ENCODE data around the gene TXNDC12.
"Not testable (repeated sequence)": the region's sequence is repeated elsewhere in the genome, so short reads cannot be mapped to it uniquely, and the experiment has no call there.

The TXNDC12 gene

DNA sequence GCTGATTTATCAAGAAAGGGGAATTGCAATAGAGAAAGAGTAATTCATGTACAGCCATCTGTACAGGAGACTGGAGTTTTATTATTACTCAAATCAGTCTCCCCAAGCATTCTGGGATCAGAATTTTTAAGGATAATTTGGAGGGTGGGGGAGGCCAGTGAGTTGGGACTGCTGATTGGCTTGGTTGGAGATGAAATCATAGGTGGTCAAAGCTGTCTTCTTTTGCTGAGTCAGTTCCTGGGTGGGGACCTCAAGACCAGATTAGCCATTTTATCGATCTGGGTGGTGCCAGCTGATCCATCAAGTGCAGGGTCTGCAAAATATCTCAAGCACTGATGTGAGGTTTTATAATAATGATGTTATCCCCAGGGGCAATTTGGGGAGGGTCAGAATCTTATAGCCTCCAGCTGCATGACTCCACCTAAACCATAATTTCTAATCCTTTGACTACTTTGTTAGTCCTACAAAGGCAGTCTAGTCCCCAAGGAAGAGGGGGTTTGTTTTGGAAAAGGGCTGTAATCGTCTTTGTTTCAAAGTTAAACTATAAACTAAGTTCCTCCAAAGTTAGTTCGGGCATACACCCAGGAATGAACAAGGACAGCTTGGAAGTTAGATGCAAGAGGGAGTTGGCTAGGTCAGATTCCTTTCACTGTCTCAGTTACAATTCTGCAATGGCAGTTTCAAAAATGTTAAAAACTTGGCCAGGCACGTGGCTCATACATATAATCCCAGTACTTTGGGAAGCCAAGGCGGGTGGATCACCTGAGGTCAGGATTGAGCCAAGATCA is 47.6 kb downstream of the TXNDC12 start:
- no peak for TF ChIP-seq CTCF (IDR thresholded peaks at IDR 0.05; ENCODE audit: control insufficient read depth, extremely low read depth, insufficient read depth)
- DNase-seq (ENCODE audit: low read depth) = no peak
- H3K4me3 ChIP-seq (ENCODE audit: low read depth, low read length) = no peak overlapping the region

DNA sequence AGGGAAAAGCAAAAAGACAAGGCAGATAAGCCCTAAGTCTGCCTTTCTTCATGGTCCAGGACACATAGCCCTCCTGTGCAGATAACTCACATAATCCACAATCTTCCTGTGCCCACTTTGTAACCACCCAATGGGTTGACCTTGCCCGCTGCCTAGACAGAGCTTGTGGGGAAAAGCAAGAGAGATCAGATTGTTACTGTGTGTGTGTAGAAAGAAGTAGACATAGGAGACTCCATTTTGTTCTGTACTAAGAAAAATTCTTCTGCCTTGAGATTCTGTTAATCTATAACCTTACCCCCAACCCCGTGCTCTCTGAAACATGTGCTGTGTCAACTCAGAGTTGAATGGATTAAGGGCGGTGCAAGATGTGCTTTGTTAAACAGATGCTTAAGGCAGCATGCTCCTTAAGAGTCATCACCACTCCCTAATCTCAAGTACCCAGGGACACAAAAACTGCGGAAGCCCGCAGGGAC is 48.9 kb downstream of the TXNDC12 start:
- DNase-seq (ENCODE audit: low read depth); H3K4me3 ChIP-seq (ENCODE audit: low read depth, low read length): not testable (repeated sequence)

GRCh38 chr1:52005548-52005947 is 49.4 kb downstream of the TXNDC12 start:
- H3K4me3 ChIP-seq (ENCODE audit: low read depth, low read length); DNase-seq (ENCODE audit: low read depth): not testable (repeated sequence)

DNA sequence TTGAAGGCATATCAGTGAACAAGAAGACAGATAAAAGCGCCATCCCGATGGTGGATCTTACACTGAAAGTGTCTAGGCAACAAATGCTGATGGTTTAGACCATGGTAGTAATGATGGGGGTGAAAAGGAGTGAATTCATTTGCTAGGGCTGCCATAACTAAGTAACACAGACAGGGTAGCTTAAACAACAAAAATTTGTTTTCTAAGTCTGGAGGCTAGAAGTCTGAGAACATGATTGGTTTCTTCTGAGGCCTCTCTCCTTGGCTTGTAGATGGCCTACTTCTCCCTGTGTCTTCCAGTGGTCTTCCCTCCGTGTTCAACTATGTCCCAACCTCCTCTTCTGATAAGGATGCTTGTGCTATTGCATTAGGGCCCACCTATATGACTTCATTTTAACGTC is 51.1 kb downstream of the TXNDC12 start:
- DNase-seq (ENCODE audit: low read depth) = no peak
- no peak overlapping the region for H3K4me3 ChIP-seq (ENCODE audit: low read depth, low read length)
- TF ChIP-seq CTCF (IDR thresholded peaks at IDR 0.05; ENCODE audit: control insufficient read depth, extremely low read depth, insufficient read depth) = no peak

- peak; percentile 98 for TF ChIP-seq CTCF (IDR thresholded peaks at IDR 0.05; ENCODE audit: control insufficient read depth, extremely low read depth, insufficient read depth)
- DNase-seq (ENCODE audit: low read depth) = peak; percentile 71
Observed at GRCh38 chr1:52002038-52002917, 52.7 kb downstream of the TXNDC12 start.

GRCh38 chr1:51998701-51999100 is 56.3 kb downstream of the TXNDC12 start:
- no peak for DNase-seq (ENCODE audit: low read depth)
- no peak overlapping the region for H3K4me3 ChIP-seq (ENCODE audit: low read depth, low read length)
- no peak for TF ChIP-seq CTCF (IDR thresholded peaks at IDR 0.05; ENCODE audit: control insufficient read depth, extremely low read depth, insufficient read depth)

More at GRCh38 chr1:52002038-52002917, 52.7 kb downstream of the TXNDC12 start:
- no peak overlapping the region for H3K4me3 ChIP-seq (ENCODE audit: low read depth, low read length)

DNA sequence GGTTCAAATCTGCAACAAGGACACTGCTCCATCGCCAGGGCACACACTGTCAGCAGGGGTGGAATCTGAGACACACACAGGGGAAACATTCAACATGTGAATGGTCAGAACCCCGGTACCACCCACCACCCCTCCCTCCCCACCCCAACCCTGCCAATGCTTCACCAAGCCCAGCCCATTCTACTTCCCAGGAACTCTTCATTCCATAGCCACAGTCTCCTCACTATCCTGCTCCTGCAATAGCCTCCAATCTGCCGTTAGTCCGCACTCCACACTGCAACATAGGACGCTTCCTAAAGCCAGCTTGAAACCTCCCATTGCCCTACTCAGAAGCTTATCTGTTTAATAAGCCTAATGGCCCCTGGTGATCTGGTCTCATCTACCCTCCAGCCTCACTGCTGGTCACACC is 57.0 kb downstream of the TXNDC12 start:
- TF ChIP-seq CTCF (IDR thresholded peaks at IDR 0.05; ENCODE audit: control insufficient read depth, extremely low read depth, insufficient read depth) = no peak
- DNase-seq (ENCODE audit: low read depth) = no peak
- no peak overlapping the region for H3K4me3 ChIP-seq (ENCODE audit: low read depth, low read length)
